MG63 (cell line): Measurements from ENCODE around the gene MTCL1. TPM values are rescaled to one million over a fixed set of nuclear protein-coding genes. Genes with fewer than 3 reads are reported as not detected.

Source experiments
- DNase-seq: peaks from one replicate; pipeline ENCODE4 v3.0.0-alpha.2; 2020
- H3K27me3 ChIP-seq: fragments of 250-450 bp; sonication (Bioruptor Pico); 2 replicates; pipeline ENCODE4 v1.5.1; 2020; ENCODE audit warnings: mild to moderate bottlenecking, moderate library complexity
- H3K36me3 ChIP-seq: fragments of 250-450 bp; sonication (Bioruptor Pico); 2 replicates; pipeline ENCODE4 v1.5.1; 2020; ENCODE audit warnings: mild to moderate bottlenecking, moderate library complexity
- H3K4me3 ChIP-seq: fragments of 250-450 bp; sonication (Bioruptor Pico); 2 replicates; pipeline ENCODE4 v1.5.1; 2020; ENCODE audit warnings: mild to moderate bottlenecking, moderate library complexity
- H3K9me3 ChIP-seq: fragments of 250-450 bp; sonication (Bioruptor Pico); 2 replicates; pipeline ENCODE4 v1.5.1; 2020; ENCODE audit warnings: mild to moderate bottlenecking, moderate library complexity
- total RNA-seq: library from RNA; depleted of rRNA; stranded (reverse); fragments of >200 nt; shearing (Covaris generic); gene quantifications from 2 replicates; pipeline ENCODE4 v1.2.3, GENCODE V29; 2014; ENCODE audit warnings: low replicate concordance

The MTCL1 gene
- total RNA-seq, 1 experiment from 2014 or later, result 28.9 TPM

GRCh38 chr18:8681196-8681595 is 24.2 kb upstream of the MTCL1 start:
- no peaks in the 10 kb centered on the region for H3K27me3 ChIP-seq

GRCh38 chr18:8684577-8684976 is 20.8 kb upstream of the MTCL1 start:
- H3K27me3 ChIP-seq, result no peaks in the 10 kb centered on the region
- no peaks in the 10 kb centered on the region for H3K9me3 ChIP-seq
- no peak for DNase-seq
- H3K36me3 ChIP-seq, result no peaks in the 10 kb centered on the region
- no peak overlapping the region for H3K4me3 ChIP-seq

More at GRCh38 chr18:8681196-8681595, 24.2 kb upstream of the MTCL1 start:
- no peaks in the 10 kb centered on the region for H3K9me3 ChIP-seq
- no peak overlapping the region for H3K4me3 ChIP-seq
- no peak for DNase-seq
- H3K36me3 ChIP-seq, result no peaks in the 10 kb centered on the region

DNA sequence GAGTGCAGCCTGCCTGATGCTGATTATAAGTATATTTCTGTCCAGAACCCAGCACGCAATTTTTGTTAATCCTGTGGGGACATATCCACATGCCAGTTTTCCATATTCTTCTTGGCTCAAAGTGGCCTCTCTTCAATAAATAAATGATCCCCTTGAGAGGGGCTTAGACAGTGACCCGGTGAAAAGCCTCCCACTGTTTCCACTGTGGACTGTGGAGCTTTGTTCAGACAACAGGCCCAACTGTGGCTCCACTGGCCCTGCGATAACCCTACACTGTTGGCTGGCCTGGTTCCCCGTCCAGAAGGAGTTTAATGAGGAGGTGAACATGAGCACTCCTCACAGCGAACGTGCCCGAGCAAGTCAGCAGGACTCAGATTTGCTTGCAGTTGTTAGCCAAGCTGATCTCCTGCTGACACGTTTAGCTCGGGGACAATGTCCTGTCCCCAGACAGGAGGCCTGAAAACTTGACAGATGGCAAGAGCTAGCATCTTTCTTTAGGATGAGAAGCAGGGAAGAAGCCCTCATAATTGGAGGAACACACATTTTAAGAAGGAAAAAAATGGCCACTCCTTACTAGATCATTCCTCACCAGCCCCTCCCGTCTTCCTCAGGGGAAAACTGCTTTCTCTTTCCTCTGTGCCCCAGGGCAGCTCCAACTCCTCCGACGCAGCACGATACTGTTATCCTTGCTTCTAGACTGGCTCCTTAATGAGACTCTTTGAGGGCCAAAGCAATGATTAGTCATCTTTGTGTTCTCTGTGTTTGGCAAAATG is 20.0 kb upstream of the MTCL1 start:
- Histone ChIP-seq H3K36me3 (no peaks in the 10 kb centered on the region), H3K4me3 (no peak overlapping the region), H3K27me3 (no peaks in the 10 kb centered on the region), H3K9me3 (no peaks in the 10 kb centered on the region)
- peak; percentile 83 for DNase-seq

GRCh38 chr18:8685914-8686216 is 19.5 kb upstream of the MTCL1 start:
- Histone ChIP-seq H3K36me3 (no peaks in the 10 kb centered on the region), H3K27me3 (no peaks in the 10 kb centered on the region), H3K9me3 (no peaks in the 10 kb centered on the region), H3K4me3 (no peak overlapping the region)
- DNase-seq, result no peak

- H3K27me3 ChIP-seq, result no peaks in the 10 kb centered on the region
These were observed 18.7 kb upstream of the MTCL1 start for GRCh38 chr18:8686611-8687010.

DNA sequence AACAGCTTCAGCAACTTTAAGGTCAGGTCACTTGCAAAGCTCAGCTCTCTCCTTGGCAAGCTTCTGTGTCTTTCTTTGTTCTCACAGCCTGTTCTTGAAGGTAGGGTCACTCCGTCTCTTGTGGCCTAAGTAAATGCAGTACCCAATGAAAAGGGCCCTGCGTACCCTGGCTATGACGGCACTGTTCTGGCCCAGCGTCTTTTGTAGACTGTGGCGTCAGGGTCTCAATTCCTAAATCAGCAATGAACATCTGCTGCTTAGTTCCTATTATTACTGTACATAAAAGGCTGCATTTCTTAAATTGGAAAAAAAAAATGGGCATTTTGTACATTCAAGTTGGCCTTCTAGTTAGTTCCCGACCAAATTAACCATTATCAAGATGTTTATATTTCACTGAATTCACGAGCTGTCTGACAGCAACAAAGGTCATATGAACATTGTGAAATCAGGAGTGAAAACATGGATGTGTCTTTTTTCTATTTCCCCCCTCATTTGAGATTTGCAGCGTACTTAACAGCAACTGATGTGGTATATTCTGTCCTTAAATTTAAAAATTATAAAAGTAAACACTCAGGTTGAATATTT is 17.0 kb upstream of the MTCL1 start:
- H3K9me3 ChIP-seq, result no peaks in the 10 kb centered on the region
- no peak overlapping the region for H3K4me3 ChIP-seq
- H3K27me3 ChIP-seq, result no peaks in the 10 kb centered on the region
- H3K36me3 ChIP-seq, result no peaks in the 10 kb centered on the region
- DNase-seq, result no peak

More at GRCh38 chr18:8686611-8687010, 18.7 kb upstream of the MTCL1 start:
- no peaks in the 10 kb centered on the region for H3K9me3 ChIP-seq
- no peaks in the 10 kb centered on the region for H3K36me3 ChIP-seq
- no peak for DNase-seq
- H3K4me3 ChIP-seq, result no peak overlapping the region

DNA sequence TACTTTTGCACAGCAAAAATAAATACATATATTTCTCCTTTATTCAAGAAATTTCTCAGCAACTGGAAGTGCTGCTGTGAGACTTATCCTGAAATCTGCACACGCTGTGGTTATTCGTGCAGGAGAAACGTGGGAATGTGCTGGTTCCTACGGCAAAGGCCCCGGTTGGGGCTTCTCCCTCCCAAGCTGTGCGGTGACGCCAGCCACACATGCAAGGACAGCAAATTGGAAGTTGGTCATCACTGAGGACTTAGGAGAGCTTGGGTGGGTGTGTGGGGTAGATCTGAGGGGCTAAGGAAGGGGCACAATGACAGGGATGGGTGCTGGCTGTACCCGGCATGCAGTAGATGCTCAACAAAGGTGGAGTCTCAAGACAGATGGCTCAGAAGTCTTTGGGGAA is 16.5 kb upstream of the MTCL1 start:
- H3K4me3 ChIP-seq, result no peak overlapping the region
- DNase-seq, result no peak
- H3K36me3 ChIP-seq, result no peaks in the 10 kb centered on the region
- H3K27me3 ChIP-seq, result no peaks in the 10 kb centered on the region
- no peaks in the 10 kb centered on the region for H3K9me3 ChIP-seq

GRCh38 chr18:8689517-8689916 is 15.8 kb upstream of the MTCL1 start:
- no peaks in the 10 kb centered on the region for H3K36me3 ChIP-seq
- no peak for DNase-seq
- no peak overlapping the region for H3K4me3 ChIP-seq
- H3K9me3 ChIP-seq, result no peaks in the 10 kb centered on the region
- no peaks in the 10 kb centered on the region for H3K27me3 ChIP-seq

GRCh38 chr18:8694891-8695290 is 10.5 kb upstream of the MTCL1 start:
- DNase-seq, result no peak
- Histone ChIP-seq H3K9me3 (no peaks in the 10 kb centered on the region), H3K36me3 (no peaks in the 10 kb centered on the region), H3K4me3 (no peak overlapping the region), H3K27me3 (no peaks in the 10 kb centered on the region)

DNA sequence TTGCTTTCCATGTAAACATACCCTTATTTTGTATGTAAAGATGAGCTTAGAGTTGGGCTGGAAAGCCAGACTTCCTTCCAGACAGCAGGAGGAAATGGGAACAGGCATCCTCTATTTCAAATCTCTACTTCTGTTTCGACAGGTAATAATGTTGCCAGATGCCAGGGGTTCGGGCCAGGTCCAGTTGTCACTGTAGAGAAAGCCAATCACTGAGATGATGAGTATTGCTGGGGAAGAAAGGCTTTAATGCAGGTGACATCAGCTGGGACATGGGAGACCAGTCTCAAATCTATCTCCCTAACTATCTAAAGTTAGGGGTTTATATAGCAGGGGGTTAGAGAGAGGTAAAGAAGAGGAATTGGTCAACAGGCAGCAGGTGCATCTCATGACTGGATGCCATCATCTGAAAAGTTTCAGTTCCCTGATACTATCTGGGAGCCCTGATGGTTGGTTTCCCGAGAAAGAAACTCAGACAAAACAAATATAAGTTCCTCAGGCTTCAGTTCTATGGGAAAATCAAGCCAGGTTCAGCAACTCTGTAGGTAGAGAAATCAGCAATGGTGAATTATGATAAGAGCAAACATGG is 9.3 kb upstream of the MTCL1 start:
- no peaks in the 10 kb centered on the region for H3K27me3 ChIP-seq
- no peaks in the 10 kb centered on the region for H3K36me3 ChIP-seq
- no peak overlapping the region for H3K4me3 ChIP-seq
- no peaks in the 10 kb centered on the region for H3K9me3 ChIP-seq
- no peak for DNase-seq

DNA sequence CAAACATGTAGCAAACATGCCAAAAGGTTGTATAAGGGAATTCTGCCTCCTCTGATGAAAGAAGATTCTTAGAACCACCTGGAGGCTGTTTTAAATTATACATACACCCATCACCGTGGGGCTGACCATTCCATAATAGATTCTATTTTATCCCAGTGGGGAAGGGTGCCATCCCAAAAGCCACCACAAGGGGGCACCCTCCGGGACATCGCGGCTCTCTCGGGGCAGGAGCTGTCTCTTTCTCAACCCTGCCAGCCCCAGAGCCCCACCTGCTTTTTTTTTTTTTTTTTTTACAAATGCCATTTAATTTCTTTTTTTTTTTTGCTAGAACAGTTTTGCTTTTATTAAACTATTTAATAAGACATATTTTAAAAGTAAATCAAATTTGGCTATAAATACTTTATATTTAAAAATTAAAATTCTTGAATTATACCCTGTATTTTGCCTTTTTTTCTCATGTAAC is 8.6 kb upstream of the MTCL1 start:
- H3K36me3 ChIP-seq, result no peaks in the 10 kb centered on the region
- no peak overlapping the region for H3K4me3 ChIP-seq
- no peaks in the 10 kb centered on the region for H3K9me3 ChIP-seq
- peak; percentile 56 for DNase-seq
- H3K27me3 ChIP-seq, result no peaks in the 10 kb centered on the region

GRCh38 chr18:8699126-8699525 is 6.2 kb upstream of the MTCL1 start:
- Histone ChIP-seq H3K36me3 (no peaks in the 10 kb centered on the region), H3K27me3 (no peaks in the 10 kb centered on the region), H3K4me3 (no peak overlapping the region), H3K9me3 (no peaks in the 10 kb centered on the region)
- no peak for DNase-seq

DNA sequence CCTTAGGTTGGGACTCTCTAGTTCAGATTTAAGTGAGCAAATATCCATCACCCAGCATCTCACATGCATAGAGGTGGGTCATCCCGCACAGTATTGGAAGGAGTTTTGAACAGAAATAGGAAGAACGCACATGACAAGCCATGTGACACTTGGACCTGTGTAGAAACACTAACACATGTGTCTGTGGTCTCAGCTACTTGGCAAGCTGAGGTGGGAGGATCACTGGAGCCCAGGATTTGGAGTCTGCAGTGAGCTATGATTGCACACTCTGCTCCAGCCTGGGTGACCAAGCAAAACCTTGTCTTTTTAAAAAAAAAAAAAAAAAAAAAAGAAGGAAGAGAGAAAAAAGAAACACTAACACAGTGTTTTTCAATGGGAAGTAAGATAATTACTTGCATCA is 5.4 kb upstream of the MTCL1 start:
- DNase-seq, result no peak
- H3K9me3 ChIP-seq, result no peaks in the 10 kb centered on the region
- no peaks in the 10 kb centered on the region for H3K27me3 ChIP-seq
- no peaks in the 10 kb centered on the region for H3K36me3 ChIP-seq
- no peak overlapping the region for H3K4me3 ChIP-seq

- H3K4me3 ChIP-seq, result no peak overlapping the region
- no peaks in the 10 kb centered on the region for H3K36me3 ChIP-seq
- H3K9me3 ChIP-seq, result no peaks in the 10 kb centered on the region
- DNase-seq, result peak; percentile 55
- no peaks in the 10 kb centered on the region for H3K27me3 ChIP-seq
These were observed 3.7 kb upstream of the MTCL1 start for GRCh38 chr18:8701546-8702118.

DNA sequence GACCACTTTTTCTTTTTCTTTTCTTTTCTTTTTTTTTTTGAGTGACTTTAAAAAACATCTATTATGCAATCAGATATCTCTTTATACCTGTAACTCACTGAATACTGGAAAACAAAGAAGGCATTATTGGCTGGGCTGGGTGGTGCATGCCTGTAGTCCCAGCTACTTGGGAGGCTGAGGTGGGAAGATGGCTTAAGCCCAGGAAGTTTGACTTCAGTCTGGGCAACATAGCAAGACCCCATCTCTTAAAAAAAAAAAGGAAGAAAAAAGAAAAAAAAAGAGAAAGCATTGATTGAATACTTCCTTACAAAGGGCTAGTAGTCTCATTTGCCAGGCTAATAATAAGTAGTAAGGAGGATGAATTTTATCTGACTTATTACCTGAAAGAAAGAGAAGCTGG is 2.7 kb upstream of the MTCL1 start:
- no peak for DNase-seq
- H3K9me3 ChIP-seq, result no peaks in the 10 kb centered on the region

DNA sequence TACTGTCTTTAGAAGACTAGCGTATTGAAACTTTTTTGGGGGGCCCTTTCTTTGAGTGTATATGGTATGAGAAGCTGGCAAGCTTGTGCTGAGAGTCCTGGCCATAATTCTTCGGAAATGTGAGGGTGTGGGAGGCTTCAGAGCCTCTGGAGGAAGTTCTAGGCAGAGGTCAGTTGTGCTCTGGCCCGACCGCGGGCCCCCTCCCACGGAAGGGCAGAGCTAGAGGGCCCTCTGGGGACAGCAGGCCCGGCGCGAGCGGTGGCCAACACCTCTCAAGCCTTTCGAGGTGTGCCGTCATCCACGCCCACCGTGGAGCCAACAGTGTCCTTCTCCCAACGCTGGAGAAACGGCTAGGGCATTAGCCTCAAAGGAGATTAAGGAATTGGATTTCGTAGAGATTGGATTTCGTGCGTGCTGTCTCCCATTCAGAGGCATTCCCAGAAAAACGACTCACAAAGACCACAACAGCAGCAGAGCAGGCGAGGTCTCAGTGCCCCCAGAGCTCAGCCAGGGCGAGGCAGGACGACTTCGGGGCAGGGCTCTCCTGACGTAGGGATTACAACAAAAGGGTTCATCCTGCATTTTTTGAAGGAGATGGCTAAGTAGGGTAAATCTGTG is 2.2 kb upstream of the MTCL1 start:
- Histone ChIP-seq H3K9me3 (no peaks in the 10 kb centered on the region), H3K27me3 (no peaks in the 10 kb centered on the region), H3K4me3 (no peak overlapping the region), H3K36me3 (peaks cover 9% of the 10 kb centered on the region)
- no peak for DNase-seq

More for the DNA sequence above, 2.7 kb upstream of the MTCL1 start:
- Histone ChIP-seq H3K36me3 (peaks cover 4% of the 10 kb centered on the region; the same call in 1 of the 2 replicates), H3K4me3 (no peak overlapping the region), H3K27me3 (no peaks in the 10 kb centered on the region)

GRCh38 chr18:8703781-8704301 is 1.5 kb upstream of the MTCL1 start:
- no peak for DNase-seq
- Histone ChIP-seq H3K27me3 (no peaks in the 10 kb centered on the region), H3K36me3 (peaks cover 16% of the 10 kb centered on the region), H3K9me3 (no peaks in the 10 kb centered on the region), H3K4me3 (peak overlapping the region; percentile 53)
